AG09309 (cell line): ENCODE measurements around the gene DUSP22.
A peak's percentile ranks its signal among the peaks of the same experiment; 100 is the strongest.

Experiments used
- DNase-seq: peaks from one replicate; pipeline ENCODE4 v3.0.0-alpha.2; 2010; ENCODE audit warnings: low read depth
- H3K4me3 ChIP-seq: 2 replicates; pipeline ENCODE4 v1.5.1; 2011; ENCODE audit warnings: mild to moderate bottlenecking, low read depth, low read length, moderate library complexity; ENCODE audit not compliant: control insufficient read depth
- TF ChIP-seq, protein P1 (sequence below): IDR thresholded peaks from 2 replicates; pipeline ENCODE4 v1.5.1; 2011; ENCODE audit warnings: mild to moderate bottlenecking, low read depth, low read length, inconsistent platforms; ENCODE audit not compliant: insufficient read depth, control insufficient read depth; ENCODE audit errors: missing control alignments

DUSP22 gene

GRCh38 chr6:343226-343935 lies 51.1 kb downstream of the DUSP22 start:
- no peak for DNase-seq
- TF ChIP-seq, protein P1, sequence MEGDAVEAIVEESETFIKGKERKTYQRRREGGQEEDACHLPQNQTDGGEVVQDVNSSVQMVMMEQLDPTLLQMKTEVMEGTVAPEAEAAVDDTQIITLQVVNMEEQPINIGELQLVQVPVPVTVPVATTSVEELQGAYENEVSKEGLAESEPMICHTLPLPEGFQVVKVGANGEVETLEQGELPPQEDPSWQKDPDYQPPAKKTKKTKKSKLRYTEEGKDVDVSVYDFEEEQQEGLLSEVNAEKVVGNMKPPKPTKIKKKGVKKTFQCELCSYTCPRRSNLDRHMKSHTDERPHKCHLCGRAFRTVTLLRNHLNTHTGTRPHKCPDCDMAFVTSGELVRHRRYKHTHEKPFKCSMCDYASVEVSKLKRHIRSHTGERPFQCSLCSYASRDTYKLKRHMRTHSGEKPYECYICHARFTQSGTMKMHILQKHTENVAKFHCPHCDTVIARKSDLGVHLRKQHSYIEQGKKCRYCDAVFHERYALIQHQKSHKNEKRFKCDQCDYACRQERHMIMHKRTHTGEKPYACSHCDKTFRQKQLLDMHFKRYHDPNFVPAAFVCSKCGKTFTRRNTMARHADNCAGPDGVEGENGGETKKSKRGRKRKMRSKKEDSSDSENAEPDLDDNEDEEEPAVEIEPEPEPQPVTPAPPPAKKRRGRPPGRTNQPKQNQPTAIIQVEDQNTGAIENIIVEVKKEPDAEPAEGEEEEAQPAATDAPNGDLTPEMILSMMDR = no peak
- no peak overlapping the region for H3K4me3 ChIP-seq

GRCh38 chr6:343960-344815 lies 51.9 kb downstream of the DUSP22 start:
- DNase-seq = no peak
- no peak overlapping the region for H3K4me3 ChIP-seq
- TF ChIP-seq, protein P1 = no peak

DNA sequence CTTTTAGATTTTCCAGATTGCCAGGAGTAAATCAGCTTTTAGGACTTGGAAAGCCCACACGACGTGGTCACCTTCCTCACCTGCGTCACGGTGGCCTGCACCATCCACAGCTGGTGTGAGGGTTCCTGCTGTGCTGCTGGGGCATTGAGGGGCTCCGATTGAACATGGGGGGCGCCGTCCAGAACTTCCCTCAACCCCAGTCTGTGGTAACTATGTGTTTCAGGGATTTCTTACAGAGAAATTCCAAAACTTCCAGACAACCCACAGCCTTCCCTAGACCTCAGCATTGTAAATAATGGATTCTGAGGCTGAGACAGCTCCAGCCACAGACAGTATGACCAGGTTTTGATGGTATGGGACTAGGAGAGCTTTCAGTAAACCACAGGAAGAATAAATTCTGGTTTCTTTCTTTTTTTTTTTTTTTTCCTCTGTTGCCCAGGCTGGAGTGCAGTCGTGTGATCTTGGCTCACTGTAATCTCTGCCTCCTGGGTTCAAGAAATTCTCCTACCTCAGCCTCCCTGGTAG lies 52.6 kb downstream of the DUSP22 start:
- TF ChIP-seq, protein P1 = no peak
- no peak overlapping the region for H3K4me3 ChIP-seq
- no peak for DNase-seq

DNA sequence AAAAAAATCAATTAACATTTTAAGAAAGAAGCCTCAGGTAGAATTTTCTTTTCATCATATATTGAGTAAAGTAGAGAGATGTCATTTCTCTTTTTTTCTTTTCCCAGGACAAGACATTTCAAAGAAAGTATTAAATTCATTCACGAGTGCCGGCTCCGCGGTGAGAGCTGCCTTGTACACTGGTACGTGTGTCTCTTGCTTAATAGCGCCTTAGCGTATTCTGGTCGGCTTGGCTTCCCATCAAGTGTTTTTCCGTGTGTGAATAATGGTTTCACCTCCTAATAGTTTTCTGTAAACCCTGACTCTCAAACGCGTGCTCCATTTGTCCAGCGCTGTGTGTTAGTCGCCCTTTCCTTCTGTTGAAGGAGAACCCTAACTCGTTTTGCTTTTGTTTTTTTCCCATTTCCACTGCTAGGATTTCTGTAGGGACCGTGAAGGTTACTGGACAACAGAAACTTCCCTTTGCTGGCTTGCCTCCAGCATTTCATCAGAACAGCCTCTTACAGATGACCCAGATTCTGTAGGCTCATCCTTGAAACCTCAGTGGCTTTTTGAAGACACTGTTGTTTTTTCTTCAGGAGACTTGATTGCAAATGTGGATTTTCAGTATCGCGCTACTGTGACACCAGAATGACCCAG lies 53.6 kb downstream of the DUSP22 start:
- H3K4me3 ChIP-seq = no peak overlapping the region
- DNase-seq = no peak
- TF ChIP-seq, protein P1 = no peak

GRCh38 chr6:346386-347030 lies 54.2 kb downstream of the DUSP22 start:
- DNase-seq = peak; percentile 32
- no peak overlapping the region for H3K4me3 ChIP-seq
- TF ChIP-seq, protein P1 = no peak

DNA sequence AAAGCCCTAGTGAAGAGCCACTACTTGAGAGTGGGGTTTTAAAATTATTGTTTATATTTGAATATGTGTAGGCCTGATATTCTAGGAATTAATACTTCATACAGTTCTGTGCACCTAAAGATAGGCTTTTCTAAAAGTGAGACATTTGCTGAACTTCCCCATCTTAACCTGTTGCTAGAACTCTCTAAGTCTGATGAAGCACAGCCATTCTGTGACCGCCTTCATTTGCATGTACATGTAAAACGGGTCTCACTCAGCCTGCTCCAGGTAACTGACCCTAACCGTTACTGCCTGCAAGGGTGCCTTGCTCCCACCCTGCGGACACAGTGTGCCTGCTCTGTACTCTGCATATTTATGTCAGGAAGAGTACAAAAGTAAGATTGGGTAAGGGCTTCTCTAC lies 54.9 kb downstream of the DUSP22 start:
- TF ChIP-seq, protein P1 = no peak
- no peak overlapping the region for H3K4me3 ChIP-seq
- no peak for DNase-seq
